Ectodermal cell (in vitro differentiated cells): ENCODE results near the gene ZNF507.

ENCODE experiments used
- H3K27ac ChIP-seq: 2 replicates; pipeline ENCODE4 v1.7.0; 2013; ENCODE audit warnings: mild to moderate bottlenecking, low read depth, low read length; ENCODE audit not compliant: insufficient read depth, poor library complexity, severe bottlenecking
- H3K27me3 ChIP-seq: 2 replicates; pipeline ENCODE4 v1.7.0; 2013; ENCODE audit warnings: mild to moderate bottlenecking, low read length; ENCODE audit not compliant: insufficient read depth, control insufficient read depth, poor library complexity, severe bottlenecking
- H3K36me3 ChIP-seq: one replicate; pipeline ENCODE4 v1.7.0; 2013; ENCODE audit warnings: low read length; ENCODE audit not compliant: control insufficient read depth, insufficient read depth
- H3K4me1 ChIP-seq: one replicate; pipeline ENCODE4 v1.7.0; 2013; ENCODE audit warnings: low read length; ENCODE audit not compliant: control insufficient read depth, insufficient read depth
- H3K4me3 ChIP-seq: 2 replicates; pipeline ENCODE4 v1.7.0; 2013; ENCODE audit warnings: low read depth, low read length, control low read depth; ENCODE audit not compliant: insufficient read depth
- H3K9me3 ChIP-seq: 2 replicates; pipeline ENCODE4 v1.7.0; 2013; ENCODE audit warnings: mild to moderate bottlenecking, low read length, moderate library complexity; ENCODE audit not compliant: control insufficient read depth
- WGBS, 2 experiments: methylation state at CpG; one replicate each; pipeline ENCODE4 v1.1.7; 2013; ENCODE audit warnings: missing lambda C conversion rate in 2 of 2; 5-methylcytosine and 5-hydroxymethylcytosine counted together

The ZNF507 gene

GRCh38 chr19:32427536-32427935 lies 82.1 kb downstream of the ZNF507 start:
- H3K9me3 ChIP-seq: no peaks in the 10 kb centered on the region
- no peak overlapping the region for H3K4me3 ChIP-seq
- H3K36me3 ChIP-seq: no peaks in the 10 kb centered on the region
- H3K27ac ChIP-seq: no peak overlapping the region
- WGBS, 2 experiments: 95 to 96% methylated on average over 2 of the region's 3 CpGs
- no peaks in the 10 kb centered on the region for H3K4me1 ChIP-seq
- H3K27me3 ChIP-seq: no peaks in the 10 kb centered on the region

DNA sequence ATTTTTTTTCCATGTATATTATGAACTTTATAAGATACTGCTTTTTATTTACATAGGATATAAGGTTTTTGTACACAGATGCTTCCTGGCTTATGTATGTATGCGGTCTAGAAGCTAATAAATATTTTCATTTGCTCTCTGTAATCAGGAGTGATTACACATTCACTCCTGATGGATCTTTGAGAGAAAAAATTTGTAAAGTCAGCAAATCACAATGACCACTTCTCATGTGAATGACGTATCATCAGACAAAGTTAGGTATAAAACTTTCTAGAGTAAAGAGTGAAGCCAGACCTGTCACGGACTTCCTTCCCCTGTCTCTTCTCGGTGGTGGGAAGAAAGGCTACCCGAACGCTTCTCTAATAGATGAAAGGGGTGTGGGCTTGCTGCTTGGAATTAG lies 91.3 kb downstream of the ZNF507 start:
- Histone ChIP-seq H3K27ac (no peak overlapping the region), H3K4me1 (no peaks in the 10 kb centered on the region), H3K4me3 (no peak overlapping the region), H3K9me3 (no peaks in the 10 kb centered on the region), H3K36me3 (peaks cover 3% of the 10 kb centered on the region), H3K27me3 (no peaks in the 10 kb centered on the region)
- WGBS, 2 experiments: 95 to 99% methylated on average over 5 to 6 of the region's 6 CpGs

DNA sequence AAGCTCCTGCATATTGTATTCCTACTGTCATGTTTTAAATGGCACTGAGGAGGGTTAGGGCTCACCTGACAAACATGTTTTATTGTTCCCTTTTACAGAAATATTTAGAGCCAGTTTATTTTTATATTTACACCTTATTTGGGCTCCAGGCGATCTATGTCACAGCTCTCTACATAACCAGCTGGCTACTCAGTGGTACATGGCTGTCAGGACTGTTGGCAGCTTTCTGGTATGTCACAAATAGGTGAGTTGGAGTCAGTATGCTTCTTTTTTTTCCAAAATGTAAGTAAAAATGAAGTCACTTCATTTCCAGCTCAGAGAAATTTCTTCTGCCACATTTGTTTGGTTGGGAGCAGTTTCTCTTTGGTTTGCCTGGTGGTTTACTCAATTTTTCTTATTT lies 91.7 kb downstream of the ZNF507 start:
- Histone ChIP-seq H3K27ac (no peak overlapping the region), H3K9me3 (no peaks in the 10 kb centered on the region), H3K4me3 (no peak overlapping the region), H3K4me1 (no peaks in the 10 kb centered on the region), H3K27me3 (no peaks in the 10 kb centered on the region), H3K36me3 (peaks cover 4% of the 10 kb centered on the region)
- 95 to 100% methylated on average over 1 of the region's 1 CpG for WGBS, 2 experiments
